GM21447 (cell line): Measurements from ENCODE around the gene PLA2G2D.

Experiments
- ATAC-seq: cut with Tn5 transposase; IDR thresholded peaks from one replicate; pipeline ENCODE4 v1.9.1; 2021; ENCODE audit not compliant: unreplicated experiment

PLA2G2D gene

DNA sequence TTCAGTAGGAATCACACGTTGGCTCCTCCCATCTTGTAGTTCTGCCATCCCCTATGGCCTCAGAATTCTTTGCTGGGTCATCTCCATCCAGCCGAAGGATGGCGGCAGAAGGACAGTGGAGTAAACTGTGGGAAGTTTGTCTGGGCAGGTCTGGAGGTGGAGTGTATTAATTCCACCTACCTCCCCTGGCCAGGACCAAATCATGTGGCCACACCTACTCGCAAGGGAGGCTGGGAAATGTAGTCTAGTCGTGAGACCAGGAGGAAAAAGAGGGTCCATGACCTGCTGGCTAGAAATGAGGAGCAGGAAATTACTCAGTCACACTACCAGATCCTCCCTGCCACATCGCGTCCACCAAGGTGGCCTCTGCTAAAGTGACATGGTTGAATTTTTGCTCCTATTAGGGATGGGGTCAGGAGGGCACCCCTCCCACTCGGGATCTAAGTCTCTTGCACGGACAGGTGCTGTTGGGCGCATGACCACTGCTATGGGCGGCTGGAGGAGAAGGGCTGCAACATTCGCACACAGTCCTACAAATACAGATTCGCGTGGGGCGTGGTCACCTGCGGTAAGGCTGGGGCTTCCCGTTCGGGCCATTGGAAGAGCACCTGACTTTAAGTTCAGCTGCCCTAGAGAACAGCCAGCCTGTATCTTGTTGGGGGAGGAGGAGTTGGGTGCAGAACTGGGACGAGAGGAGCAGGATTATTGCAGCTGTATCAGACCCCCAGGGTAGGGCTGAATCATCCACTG lies 29.8 kb downstream of the PLA2G2D start:
- ATAC-seq = no peak

- ATAC-seq = no peak
Observed at GRCh38 chr1:20087668-20088067, 31.7 kb downstream of the PLA2G2D start.

- ATAC-seq = no peak
Observed at GRCh38 chr1:20086800-20087199, 32.5 kb downstream of the PLA2G2D start.

GRCh38 chr1:20083178-20083944 lies 36.0 kb downstream of the PLA2G2D start:
- no peak for ATAC-seq

GRCh38 chr1:20082772-20083171 lies 36.6 kb downstream of the PLA2G2D start:
- no peak for ATAC-seq

GRCh38 chr1:20081353-20081810 lies 38.0 kb downstream of the PLA2G2D start:
- ATAC-seq = no peak

- no peak for ATAC-seq
Observed at GRCh38 chr1:20080441-20081352, 38.6 kb downstream of the PLA2G2D start.

DNA sequence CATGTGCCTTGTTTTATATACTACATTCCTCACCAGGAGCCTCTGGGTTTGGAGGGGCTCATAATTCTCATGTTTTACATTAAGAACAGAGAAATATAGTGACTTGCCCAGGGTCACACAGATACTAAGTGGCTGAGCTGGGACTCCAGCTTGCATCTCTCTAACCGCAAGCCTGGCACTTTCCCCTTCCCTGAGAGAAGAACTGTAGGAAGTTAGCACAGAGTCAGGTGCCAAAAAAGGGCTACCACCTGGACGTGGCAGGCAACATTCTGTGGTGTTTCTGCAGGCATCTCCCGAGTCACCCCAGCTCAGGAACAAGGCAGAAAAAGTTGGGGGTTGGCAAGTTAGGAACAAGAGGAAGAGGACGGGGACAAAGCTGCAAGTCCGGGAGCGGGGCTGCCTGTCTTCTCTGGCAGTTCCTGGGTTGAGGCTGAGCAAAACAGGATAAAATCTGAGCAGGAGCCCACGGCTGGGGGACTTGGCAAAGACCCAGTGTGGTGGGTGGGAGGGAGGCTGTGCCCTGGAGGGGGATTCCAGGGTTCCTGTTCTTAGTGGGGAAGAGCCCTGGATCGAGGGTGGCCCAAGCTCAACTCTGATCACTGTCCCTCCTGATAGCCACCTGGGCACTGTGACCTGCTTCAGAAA lies 39.6 kb downstream of the PLA2G2D start:
- ATAC-seq = no peak

DNA sequence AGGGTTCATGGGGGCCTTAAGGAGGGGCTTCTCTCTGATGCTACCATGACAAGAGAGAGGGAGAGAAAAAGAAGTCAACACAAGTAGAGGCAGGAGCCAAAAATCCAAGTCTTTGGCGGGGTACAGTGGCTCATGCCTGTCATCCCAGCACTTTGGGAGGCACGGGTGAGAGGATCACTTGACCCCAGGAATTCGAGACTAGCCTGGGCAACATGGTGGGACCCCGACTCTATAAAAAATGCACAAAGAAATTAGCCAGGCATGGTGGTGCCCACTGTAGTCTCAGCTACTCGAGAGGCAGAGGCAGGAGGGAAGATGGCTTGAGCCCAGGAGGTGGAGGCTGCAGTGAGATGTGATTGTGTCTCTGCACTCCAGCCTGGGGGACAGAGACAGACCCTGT lies 40.6 kb downstream of the PLA2G2D start:
- no peak for ATAC-seq

DNA sequence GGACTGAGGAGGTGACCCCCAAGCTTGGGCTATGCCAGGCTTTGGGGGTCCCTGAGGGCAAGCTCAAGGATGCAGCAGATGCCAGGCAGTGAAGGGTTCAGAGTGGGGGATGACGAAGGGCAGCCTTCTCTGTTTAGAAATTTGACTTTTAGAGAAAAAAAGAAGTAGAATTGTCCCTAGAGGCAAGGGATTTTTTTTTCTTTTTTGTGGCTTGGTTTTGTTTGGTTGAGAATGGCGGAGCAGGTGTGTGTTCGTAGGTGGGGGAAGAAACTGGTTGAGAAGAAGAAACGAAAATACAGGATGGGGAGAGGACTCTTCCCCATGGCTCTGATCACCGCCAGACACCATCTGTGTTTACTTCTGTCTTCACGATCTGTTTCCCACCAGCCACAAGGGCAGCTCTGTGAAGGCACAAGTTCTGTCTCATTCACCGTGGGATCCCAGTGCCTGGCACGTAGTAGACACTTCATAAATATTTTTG lies 41.1 kb downstream of the PLA2G2D start:
- ATAC-seq = peak; percentile 62

DNA sequence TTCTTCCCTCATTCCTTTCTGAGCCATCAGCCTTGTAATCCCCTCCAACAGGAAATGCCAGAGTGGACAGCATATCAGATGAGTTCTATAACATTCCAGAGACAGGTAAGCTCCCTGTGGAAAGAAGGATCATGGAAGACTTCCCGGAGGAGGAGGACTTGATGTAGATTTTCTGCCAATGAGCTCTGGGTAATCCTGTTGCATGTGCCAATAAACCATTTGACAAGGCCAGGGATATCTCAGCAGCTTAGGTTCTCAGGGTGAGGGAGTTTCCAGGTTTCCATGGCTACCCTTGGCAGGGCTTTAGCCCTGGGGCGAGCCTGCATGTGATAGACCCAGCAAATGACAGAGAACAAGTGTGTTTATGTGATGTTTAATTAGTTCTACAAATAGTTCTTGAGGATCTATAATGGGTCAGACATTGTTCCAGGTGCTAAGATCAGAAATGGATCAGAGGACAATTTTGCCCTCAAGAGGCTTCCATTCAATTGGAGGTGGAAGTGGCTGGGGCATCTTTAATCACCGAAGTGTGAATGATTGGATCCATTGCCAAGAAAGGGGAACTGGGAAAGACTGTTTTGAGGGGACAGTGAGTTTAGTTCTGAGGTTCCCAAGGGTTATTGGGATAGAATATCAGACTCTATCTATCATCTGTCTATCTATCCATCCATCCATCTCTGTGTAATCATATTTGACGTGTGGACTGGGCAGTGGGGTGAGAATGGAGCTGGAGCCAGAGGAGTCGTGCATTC lies 42.5 kb downstream of the PLA2G2D start:
- ATAC-seq = no peak

GRCh38 chr1:20076223-20076622 lies 43.1 kb downstream of the PLA2G2D start:
- no peak for ATAC-seq

GRCh38 chr1:20075345-20075744 lies 44.0 kb downstream of the PLA2G2D start:
- ATAC-seq = no peak

DNA sequence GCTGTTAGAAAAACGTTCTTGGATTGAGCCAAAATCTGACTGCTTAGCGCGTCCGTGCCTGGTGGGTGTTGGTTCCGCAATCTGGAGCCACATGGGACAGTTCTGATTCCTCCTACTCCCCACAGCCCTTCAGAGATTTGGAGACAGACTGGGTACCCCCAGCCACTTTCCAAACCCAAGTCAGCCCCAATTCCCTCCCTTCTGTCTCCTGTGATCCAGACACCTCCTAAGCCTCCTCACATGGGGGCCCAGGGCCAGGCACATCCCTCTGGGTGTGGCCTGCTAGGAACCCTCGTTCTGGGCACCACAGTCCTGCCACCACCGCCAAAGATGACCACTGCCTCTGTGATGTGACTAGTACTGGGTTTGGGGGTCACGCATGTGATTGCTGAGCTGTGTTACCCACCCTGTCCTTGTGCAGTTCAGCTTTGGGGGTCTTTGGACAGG lies 44.6 kb downstream of the PLA2G2D start:
- ATAC-seq = no peak

DNA sequence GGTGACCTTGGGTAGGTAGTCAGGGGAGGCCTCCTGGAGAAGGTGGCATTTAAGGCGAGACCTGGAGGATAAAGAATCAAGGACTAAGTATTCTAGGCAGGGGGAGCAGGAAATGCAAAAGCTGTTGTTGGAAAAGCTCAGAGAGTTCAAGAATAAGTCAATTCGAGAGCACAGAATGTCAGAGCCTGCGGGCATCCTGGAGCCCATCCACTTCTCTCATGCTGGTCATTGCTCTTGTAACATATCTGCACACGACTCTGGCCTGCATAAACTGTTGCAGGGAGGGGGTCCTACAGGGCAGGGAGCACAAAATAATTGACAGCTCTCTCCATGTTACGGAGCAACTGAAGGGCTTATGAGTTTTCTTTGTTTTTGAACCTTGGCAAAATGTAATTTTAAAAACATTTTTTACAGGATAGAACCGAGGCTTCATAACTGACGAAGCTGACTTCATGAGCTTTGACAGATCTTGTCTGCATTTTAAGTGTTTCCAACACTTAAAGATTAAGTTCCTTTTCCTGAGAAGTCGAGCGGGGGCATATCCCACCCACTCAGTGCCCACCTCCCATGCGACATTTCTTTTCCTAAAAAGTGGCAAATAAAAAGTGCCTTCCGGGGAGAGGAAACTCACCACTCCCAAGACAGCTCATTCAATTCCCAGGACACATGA lies 45.1 kb downstream of the PLA2G2D start:
- no peak for ATAC-seq

GRCh38 chr1:20073256-20073655 lies 46.1 kb downstream of the PLA2G2D start:
- ATAC-seq = no peak

GRCh38 chr1:20072771-20073170 lies 46.6 kb downstream of the PLA2G2D start:
- ATAC-seq = no peak

DNA sequence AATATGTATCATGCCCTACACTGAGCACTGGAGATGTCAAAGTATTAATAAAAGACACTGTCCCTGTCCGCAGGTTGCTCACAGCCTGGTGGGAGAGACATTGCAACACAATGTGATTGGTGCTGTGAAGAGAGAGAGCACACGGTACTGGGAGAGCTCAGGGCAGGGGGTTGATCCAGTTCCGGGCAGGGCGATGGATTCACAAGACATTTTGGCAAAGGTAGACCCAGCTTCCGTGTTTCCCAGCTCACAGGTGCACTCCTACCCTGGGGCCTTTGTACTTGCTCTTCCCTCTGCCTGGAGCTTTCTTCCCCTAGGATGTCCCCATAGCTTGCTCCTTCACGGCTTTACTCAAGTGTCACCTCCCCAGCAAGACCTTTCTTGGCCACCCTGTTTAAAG lies 47.9 kb downstream of the PLA2G2D start:
- no peak for ATAC-seq

GRCh38 chr1:20070357-20070756 lies 49.0 kb downstream of the PLA2G2D start:
- ATAC-seq = no peak
